ENCODE measurements around the gene HOXB3.
A peak's percentile ranks its signal among the peaks of the same experiment; 100 is the strongest.

Gene HOXB3

GRCh38 chr17:48623583-48623982, 33.5 kb upstream of the HOXB3 start:
- DNase-seq (ENCODE audit: low read depth), result no peak
- H3K4me3 ChIP-seq (ENCODE audit: low read length), result no peak overlapping the region
- TF ChIP-seq CTCF (conservative IDR thresholded peaks at IDR 0.05; ENCODE audit: low read depth, low read length), result no peak

GRCh38 chr17:48622857-48623256, 32.8 kb upstream of the HOXB3 start:
- DNase-seq (ENCODE audit: low read depth), result no peak
- no peak overlapping the region for H3K4me3 ChIP-seq (ENCODE audit: low read length)
- TF ChIP-seq CTCF (conservative IDR thresholded peaks at IDR 0.05; ENCODE audit: low read depth, low read length), result no peak

- no peak for TF ChIP-seq CTCF (conservative IDR thresholded peaks at IDR 0.05; ENCODE audit: low read depth, low read length)
- no peak for DNase-seq (ENCODE audit: low read depth)
- no peak overlapping the region for H3K4me3 ChIP-seq (ENCODE audit: low read length)
Observed at GRCh38 chr17:48621410-48622392, 31.7 kb upstream of the HOXB3 start.

GRCh38 chr17:48620461-48621139, 30.6 kb upstream of the HOXB3 start:
- no peak for TF ChIP-seq CTCF (conservative IDR thresholded peaks at IDR 0.05; ENCODE audit: low read depth, low read length)
- no peak overlapping the region for H3K4me3 ChIP-seq (ENCODE audit: low read length)
- no peak for DNase-seq (ENCODE audit: low read depth)

DNA sequence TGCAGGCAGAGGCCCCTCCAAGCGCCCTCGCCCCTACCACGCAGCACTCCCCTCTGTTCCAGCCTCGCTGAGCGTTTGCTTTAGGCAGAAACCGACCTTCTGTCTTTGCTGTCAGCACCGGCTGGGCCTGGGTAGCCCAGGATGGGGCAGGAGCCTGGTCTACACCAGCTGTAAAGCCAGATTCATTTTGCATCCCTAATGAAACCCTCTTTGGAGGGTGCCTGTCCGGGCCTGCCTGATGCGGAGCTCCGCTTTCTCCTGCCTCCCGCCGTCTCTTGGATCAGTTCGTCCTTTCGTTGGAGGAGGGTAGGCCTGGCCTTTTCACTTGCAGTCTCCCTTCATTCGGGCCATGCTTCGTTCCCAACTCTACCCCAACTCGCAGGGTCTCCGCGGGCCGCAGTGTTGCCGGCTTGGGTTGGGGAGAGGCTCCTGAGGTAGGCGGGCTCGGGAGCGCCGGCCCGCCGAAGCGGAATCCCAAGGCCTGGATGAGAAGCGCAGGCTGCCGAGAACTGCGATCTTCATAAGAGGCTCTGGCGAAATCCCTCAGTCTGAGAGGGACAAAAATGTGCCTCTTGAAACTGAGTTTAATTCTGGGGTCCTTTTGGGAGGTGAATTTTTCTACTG, 29.9 kb upstream of the HOXB3 start:
- TF ChIP-seq CTCF (conservative IDR thresholded peaks at IDR 0.05; ENCODE audit: low read depth, low read length), result no peak
- no peak for DNase-seq (ENCODE audit: low read depth)
- H3K4me3 ChIP-seq (ENCODE audit: low read length), result no peak overlapping the region

DNA sequence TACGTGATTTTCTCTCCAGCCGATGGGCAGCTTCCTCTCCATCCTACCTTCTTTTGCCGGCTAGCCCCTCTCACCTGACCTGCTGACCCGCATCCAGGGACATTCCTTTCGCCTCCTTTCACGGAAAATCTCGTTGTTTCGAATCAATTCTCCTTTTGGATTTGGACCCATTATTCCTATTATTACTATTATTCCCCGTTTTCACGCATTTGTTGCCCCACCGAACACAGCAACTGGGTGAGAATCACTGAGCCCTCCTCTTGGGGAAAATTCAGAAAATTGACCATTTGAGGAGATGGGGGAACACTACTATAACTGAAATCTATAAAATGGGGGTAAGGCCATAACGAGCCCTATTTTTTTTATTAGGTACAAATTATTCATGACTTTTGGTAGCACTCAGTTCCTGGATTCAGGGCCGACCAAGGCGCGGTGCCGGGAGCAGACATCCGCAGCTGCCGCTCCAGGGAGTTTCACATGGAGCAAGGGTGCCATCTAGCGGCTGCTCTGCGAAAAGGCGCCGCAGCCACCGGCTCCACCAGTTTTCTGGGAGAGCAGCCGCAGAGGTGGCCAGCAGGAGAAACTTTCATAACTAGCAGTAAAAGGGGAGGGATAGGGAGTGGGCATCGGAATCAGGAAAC, 28.3 kb upstream of the HOXB3 start:
- peak; percentile 92 for TF ChIP-seq CTCF (conservative IDR thresholded peaks at IDR 0.05; ENCODE audit: low read depth, low read length)

More for the DNA sequence above, 28.3 kb upstream of the HOXB3 start:
- H3K4me3 ChIP-seq (ENCODE audit: low read length), result no peak overlapping the region
- peak; percentile 25 for DNase-seq (ENCODE audit: low read depth)
